ENCODE results near the gene RAD51B.
A peak's percentile ranks its signal among the peaks of the same experiment; 100 is the strongest.

The RAD51B gene

GRCh38 chr14:68707482-68707881, 887.9 kb downstream of the RAD51B start:
- DNase-seq: no peak

DNA sequence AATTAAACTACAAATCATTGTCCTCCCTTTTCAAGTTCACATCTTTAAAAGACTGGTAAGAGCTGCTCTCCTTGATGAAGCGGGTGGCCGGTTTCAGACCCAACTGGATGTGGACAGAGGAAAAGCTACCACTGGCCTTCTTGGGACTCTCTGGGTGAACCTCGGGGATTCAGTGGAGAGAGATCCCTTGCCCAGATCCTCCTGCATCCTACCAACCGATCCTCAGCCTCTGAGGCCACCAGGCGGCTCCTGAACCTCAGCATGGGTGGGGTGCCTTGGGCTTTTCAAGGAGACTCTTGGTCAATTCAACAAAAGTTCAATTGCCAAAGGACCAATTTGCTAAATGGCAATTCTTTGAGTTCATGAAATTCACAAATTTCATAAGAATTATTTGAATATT, 888.8 kb downstream of the RAD51B start:
- no peak for DNase-seq

- no peak for DNase-seq
These were observed 889.4 kb downstream of the RAD51B start for GRCh38 chr14:68709007-68709406.

- no peak for DNase-seq
These were observed 891.2 kb downstream of the RAD51B start for GRCh38 chr14:68710776-68711175.

DNA sequence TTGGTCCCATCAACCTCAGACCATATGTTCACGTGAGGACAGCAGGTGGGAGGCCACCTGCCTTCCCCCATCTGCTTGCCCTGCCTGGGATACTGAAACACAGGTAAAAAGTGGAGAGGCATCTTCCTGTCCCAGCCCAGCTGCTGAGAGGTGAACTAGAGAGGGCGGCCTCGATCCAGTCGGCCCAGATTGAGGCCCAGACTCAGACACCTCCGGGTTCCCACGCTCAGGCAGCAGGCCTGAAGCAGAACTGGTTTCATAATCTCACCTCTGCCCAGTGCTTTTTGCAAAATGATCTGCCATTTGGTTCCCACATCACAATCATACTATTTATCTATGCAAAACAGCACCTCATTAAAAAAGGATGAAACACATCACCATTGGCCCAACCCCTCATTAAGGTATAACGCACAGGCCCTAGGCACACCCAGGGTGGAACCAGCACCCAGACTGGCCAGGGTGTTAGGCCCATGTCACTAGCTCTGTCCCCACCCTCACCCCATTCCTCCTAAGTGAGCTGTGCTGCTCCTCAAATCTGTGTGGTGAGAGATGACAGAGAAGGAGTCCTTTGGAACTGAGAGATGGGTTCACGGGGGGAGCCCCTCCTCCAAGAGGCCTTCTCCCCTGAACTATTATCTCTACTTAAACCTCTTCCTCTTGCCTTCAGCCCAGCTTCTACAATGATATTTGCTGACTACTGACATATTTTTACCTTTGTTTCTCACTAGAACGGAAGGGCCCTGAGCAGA, 892.2 kb downstream of the RAD51B start:
- no peak for DNase-seq

DNA sequence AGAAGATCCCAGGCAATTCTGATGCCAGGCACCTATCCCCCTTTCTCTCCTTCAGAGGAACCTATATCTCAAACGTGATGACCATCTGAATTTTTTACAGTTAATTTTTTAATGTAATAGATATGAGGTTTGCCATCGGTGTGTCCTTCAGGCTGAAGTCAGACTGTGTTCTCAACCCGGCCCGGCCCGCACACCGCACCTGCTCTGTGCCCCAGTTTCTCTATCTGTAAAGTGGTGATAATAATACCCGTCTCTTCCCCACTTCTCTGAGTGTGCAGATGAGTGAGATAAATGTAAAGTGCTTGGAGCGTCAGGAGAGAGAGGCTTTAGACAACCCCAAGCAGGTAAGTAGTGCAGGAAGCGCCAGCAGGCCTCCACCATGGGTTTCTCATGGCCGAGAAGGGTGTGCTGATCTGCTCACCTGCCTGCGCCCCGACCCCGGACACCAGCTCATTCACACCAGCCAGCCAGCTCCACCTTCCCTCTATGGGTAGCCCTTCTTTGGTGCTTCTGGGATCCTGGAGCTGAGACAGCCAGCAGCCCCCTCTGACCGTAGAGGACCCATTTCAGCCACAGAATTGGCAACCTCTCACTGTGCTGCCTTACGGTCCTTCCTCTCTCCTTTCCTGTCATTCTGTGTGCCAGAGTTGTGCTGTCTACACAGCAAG, 893.3 kb downstream of the RAD51B start:
- no peak for DNase-seq

DNA sequence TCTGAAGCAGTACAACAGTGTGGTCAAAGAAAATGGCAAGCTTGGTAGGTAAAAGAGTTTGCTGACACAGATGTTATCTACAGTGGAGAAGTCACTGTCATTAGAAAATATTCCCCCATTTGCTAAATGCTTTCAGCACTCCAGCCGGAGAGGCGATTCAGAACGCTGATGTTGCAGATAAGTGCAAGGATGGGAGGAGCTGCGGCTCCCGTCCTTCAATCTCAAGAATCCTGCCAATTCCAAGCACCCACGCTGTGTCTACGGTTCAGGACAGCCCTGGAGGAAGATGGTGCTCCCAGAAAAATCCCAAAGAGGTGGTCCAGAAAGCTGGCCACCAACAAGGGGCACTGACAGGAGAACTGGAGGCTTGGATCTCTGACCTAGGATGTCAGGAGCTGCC, 894.2 kb downstream of the RAD51B start:
- DNase-seq: no peak

DNA sequence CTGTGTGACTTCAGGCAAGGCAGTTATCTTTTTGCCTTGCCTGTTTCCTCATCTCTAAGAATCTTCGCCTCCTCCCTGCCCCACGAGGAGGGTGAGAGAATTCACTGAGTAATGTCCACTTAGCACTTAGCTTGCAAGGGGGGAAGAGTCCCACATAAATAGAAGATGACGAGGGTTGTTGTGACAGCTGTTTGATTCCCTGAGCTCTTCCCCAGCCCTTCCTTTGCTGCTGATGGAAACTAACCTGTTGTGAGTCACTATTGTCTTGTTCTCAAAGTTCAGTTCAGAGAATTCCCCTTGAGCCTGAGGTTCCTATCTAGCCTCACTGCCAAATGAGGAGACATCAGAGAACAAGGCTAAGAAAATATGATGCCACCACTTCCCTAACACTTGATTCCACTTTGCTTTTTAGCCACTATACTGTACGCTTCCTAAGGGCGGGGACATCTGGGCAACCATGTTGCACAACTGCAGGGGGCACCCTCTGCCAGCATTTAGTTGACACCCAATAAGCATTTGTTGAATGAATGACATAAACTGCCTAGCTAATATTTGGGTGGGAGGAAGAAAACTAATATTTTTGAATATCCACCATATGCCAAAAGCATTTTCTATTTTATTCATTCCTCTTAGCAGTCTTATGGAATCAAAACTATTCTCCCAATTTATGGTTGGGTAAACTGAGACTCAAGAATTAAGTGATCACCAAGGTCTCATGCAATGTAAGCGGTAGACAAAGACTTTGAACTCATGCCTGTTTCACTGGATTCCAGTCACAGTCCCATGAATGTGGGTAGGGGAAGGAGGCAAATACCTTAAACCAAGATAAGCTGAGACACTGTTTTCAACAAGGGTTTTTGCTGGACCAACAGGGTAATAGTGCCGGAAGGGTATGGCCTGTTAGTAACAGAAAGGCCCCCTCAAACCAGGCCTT, 895.7 kb downstream of the RAD51B start:
- no peak for DNase-seq

DNA sequence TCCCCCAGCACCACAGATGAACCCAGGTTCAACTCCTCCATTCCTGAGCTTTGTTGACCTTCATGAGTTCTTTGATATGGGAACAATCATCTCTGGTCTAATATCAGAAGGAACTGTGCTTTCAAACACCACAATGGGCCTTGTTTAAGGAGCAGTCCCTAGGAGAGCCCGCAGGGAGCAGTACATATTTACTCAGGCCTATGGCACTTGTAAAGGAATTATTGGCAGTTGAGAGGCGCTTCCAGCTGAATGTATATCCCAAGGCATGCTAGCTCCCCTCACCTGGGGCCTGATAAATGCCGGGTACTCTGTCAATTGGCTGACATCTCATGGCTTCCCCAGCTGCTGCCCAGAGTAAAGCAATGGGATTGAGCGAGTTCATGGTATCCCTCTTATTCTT, 897.1 kb downstream of the RAD51B start:
- DNase-seq: peak in 1 of 2 experiments; percentile 15

GRCh38 chr14:68718023-68718990, 898.7 kb downstream of the RAD51B start:
- DNase-seq: no peak

DNA sequence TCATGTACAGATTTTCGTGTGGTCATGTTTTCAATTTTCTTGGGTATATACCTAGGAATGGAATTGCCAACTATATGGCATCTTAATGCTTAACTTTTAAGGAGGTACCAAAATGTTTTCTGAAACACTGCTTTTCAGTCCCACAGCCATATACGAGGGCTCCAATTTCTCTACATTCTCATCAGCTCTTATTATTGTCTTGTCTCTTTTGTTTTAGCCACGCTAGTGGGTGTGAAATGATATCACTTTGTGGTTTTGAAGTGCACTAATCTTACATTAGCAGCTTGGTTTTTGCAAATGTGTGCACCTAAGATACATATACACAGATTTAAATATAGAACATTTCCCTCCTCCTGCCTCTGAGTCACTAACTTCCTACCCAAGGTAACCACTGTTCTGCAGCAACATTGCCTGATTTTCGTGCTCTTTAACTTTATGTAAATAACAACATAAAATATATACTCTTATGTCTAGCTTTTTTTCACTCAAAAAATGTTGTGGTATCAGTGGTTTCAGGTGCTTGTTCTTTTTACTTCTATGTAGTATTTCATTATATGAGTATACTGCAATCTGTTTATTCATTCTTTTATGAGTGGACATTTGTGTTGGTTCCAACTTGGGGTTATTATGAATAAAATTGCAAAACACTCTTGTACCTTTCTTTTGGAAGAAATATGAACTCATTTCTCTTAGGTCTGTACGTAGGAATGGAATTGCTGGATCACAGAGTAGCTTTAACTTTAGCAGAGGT, 900.2 kb downstream of the RAD51B start:
- DNase-seq: no peak

GRCh38 chr14:68722186-68722585, 902.6 kb downstream of the RAD51B start:
- DNase-seq: no peak

GRCh38 chr14:68722968-68723566, 903.5 kb downstream of the RAD51B start:
- DNase-seq: no peak

DNA sequence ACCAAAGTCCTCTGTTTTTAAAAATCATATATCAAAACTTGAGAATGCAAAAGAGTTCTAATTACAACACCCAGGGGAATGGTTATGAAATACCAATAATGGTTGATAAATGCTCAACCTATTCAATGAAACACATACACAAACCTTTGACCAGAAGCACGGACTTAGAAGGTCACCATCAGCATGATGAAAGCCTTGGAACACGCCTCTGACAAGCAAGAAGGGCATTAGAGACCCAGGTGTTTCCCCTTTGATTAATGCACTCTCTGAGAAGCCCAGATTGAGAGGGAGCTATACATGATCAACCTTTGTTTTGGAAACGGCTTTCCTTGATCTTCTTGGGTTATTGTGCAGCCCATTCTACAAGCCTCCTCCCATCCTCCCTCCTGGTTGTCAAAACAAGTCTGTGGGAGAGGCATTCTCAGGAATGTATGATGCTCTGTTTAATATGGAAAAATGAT, 904.3 kb downstream of the RAD51B start:
- DNase-seq: no peak

- DNase-seq: no peak
These were observed 905.3 kb downstream of the RAD51B start for GRCh38 chr14:68724914-68725313.

DNA sequence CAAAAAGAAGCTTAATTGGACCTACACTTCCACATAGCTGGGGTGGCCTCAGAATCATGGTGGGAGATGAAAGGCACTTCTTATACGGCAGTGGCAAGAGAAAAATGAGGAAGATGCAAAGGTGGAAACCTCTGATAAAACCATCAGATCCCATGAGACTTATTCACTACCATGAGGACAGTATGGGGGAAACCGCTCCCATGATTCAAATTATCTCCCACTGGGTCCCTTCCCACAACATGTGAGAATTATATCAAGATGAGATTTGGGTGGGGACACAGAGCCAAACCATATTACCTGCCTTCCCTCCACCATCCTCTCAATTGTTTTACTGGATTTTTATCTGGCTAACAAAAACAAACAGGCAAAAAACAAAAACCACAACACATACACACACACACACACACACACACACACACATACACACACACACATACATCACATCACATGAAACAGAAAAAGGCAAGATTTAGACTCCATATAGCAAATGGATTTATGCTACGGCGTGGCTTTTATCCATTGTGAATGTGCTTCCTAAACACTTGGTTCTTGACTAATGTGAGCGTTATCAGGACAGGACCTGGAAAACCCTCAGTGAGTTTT, 906.6 kb downstream of the RAD51B start:
- no peak for DNase-seq

DNA sequence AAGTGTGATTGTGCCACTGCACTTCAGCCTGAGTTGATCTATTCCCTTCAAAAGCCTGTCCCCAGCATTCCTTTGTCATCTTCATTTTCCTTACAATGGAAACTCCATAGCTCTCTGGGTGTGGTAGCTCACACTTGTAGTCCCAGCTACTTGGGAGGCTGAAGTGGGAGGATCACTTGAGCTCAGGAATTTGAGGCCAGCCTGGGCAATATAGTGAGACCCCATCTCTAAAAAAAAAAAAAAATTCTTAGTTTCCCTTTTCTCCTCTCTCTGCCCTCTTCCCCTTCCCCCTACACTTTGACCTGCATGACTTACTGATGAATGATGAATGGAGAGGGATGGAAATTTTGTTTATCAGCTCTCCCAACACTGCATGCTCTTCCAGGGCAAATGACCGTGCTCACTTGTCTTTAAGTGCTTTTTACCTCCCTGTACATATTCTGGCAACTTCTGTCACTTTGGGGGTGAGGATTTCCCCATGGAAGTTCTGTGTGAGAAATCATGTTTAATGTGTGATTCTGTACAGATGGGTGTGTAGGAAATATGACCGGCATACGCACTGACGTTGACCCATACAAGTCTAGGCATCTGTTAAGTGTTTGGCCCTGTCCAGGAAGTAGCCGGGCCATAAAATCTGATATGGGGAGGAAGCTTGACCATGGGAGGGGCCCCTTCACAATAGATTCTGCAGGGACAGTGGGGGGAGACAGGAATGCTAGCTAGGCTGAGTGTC, 907.9 kb downstream of the RAD51B start:
- no peak for DNase-seq

- DNase-seq: no peak
These were observed 908.9 kb downstream of the RAD51B start for GRCh38 chr14:68728342-68729106.

GRCh38 chr14:68729556-68729955, 910.0 kb downstream of the RAD51B start:
- no peak for DNase-seq

Data from SHP77 (cell line).